ENCODE measurements around the gene EML1.

Gene EML1

GRCh38 chr14:99971087-99971940, 178.1 kb downstream of the EML1 start:
- H3K4me3 ChIP-seq (ENCODE audit: low read depth, low read length), result peak overlapping the region; percentile 64
- no peak for TF ChIP-seq CTCF (IDR thresholded peaks at IDR 0.05; ENCODE audit: low read depth, low read length)

- TF ChIP-seq CTCF (IDR thresholded peaks at IDR 0.05; ENCODE audit: low read depth, low read length), result no peak
- H3K4me3 ChIP-seq (ENCODE audit: low read depth, low read length), result peak overlapping the region; percentile 64
Measured at GRCh38 chr14:99971941-99972747, 178.9 kb downstream of the EML1 start.

GRCh38 chr14:99972748-99973466, 179.7 kb downstream of the EML1 start:
- peak overlapping the region; percentile 64 for H3K4me3 ChIP-seq (ENCODE audit: low read depth, low read length)
- TF ChIP-seq CTCF (IDR thresholded peaks at IDR 0.05; ENCODE audit: low read depth, low read length), result no peak

- H3K4me3 ChIP-seq (ENCODE audit: low read depth, low read length), result no peak overlapping the region
Measured at GRCh38 chr14:99975190-99975589, 182.0 kb downstream of the EML1 start.

GRCh38 chr14:99976021-99976420, 182.8 kb downstream of the EML1 start:
- no peak overlapping the region for H3K4me3 ChIP-seq (ENCODE audit: low read depth, low read length)
- no peak for TF ChIP-seq CTCF (IDR thresholded peaks at IDR 0.05; ENCODE audit: low read depth, low read length)

More at GRCh38 chr14:99975190-99975589, 182.0 kb downstream of the EML1 start:
- no peak for TF ChIP-seq CTCF (IDR thresholded peaks at IDR 0.05; ENCODE audit: low read depth, low read length)

- TF ChIP-seq CTCF (IDR thresholded peaks at IDR 0.05; ENCODE audit: low read depth, low read length), result no peak
- H3K4me3 ChIP-seq (ENCODE audit: low read depth, low read length), result no peak overlapping the region
Measured at GRCh38 chr14:99976681-99977080, 183.5 kb downstream of the EML1 start.

Measured in WI38 (cell line).